ENCODE measurements around the gene LHPP. TPM values are rescaled to one million over a fixed set of nuclear protein-coding genes. Genes with fewer than 3 reads are reported as not detected.

LHPP gene, protein sequence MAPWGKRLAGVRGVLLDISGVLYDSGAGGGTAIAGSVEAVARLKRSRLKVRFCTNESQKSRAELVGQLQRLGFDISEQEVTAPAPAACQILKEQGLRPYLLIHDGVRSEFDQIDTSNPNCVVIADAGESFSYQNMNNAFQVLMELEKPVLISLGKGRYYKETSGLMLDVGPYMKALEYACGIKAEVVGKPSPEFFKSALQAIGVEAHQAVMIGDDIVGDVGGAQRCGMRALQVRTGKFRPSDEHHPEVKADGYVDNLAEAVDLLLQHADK
- 10 to 100 TPM in 4 of 5 donors, 1 to 10 TPM in 1; 8.5 to 48.7 (median 17.5) TPM for total RNA-seq
- 10 to 100 TPM; 14.6 to 24.0 (median 16.6) TPM for polyA plus RNA-seq
- long read RNA-seq, donor 1, transcript LHPP-202 (7 exons, 1,622 nt): major isoform, 6 of 13 reads
- long read RNA-seq, donor 1, partial matches to known transcripts: 7 of 13 reads
- long read RNA-seq, donor 1, other reads (novel, unspliced or antisense): 0 of 13 reads
- long read RNA-seq, donor 2, transcript LHPP-202 (7 exons, 1,622 nt): major isoform, 15 of 23 reads
- long read RNA-seq, donor 2, partial matches to known transcripts: 6 of 23 reads
- long read RNA-seq, donor 2, other reads (novel, unspliced or antisense): 0 of 23 reads
- long read RNA-seq, donor 3, partial matches to known transcripts: 0 of 4 reads
- long read RNA-seq, donor 3, other reads (novel, unspliced or antisense): 0 of 4 reads
- long read RNA-seq, donor 4: 0 reads
- long read RNA-seq, donor 5, partial matches to known transcripts: 0 of 3 reads
- long read RNA-seq, donor 5, other reads (novel, unspliced or antisense): 0 of 3 reads
- long read RNA-seq, donor 6, transcript LHPP-202 (7 exons, 1,622 nt): major isoform, 14 of 29 reads
- long read RNA-seq, donor 6, partial matches to known transcripts: 13 of 29 reads
- long read RNA-seq, donor 6, other reads (novel, unspliced or antisense): 0 of 29 reads
- long read RNA-seq, donor 7, transcript LHPP-202 (7 exons, 1,622 nt): major isoform, 10 of 12 reads
- long read RNA-seq, donor 7, partial matches to known transcripts: 0 of 12 reads
- long read RNA-seq, donor 7, other reads (novel, unspliced or antisense): 0 of 12 reads
- long read RNA-seq, donor 8, partial matches to known transcripts: 7 of 13 reads
- long read RNA-seq, donor 8, other reads (novel, unspliced or antisense): 0 of 13 reads
- long read RNA-seq, donor 9, partial matches to known transcripts: 0 of 1 reads
- long read RNA-seq, donor 9, other reads (novel, unspliced or antisense): 0 of 1 reads
- long read RNA-seq, donor 10, transcript LHPP-202 (7 exons, 1,622 nt): major isoform, 7 of 7 reads
- long read RNA-seq, donor 10, partial matches to known transcripts: 0 of 7 reads
- long read RNA-seq, donor 10, other reads (novel, unspliced or antisense): 0 of 7 reads

DNA sequence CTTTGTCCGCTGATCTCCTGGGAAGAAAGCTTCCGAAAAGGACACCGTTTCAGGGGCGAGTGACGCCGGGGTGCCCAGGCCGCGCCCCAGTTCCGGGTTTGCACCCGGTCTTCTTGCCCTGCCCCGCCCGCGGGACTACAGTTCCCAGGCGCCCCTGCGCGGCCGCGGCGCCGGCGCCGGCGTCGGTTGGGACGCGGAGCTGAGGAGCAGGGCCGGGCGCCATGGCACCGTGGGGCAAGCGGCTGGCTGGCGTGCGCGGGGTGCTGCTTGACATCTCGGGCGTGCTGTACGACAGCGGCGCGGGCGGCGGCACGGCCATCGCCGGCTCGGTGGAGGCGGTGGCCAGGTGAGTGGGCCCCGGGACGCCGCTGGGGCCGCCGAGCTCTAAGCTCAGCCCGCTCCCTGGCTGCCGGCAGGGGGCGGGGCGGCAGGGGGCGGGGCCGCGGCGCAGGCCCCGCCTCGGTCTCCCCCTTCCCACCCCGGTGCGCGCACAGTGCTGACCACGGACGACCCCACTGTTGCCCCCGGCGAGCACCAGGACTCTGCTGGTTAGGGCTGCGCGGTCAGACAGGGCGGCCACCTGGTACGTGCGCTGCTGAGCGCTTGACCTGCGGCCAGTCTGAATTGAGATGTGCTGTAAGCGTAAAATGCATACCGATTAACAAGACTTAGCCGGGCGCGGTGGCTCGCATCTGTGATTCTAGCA, at the start of gene LHPP:
TSS of gene LHPP (plus strand) at position 182 of the 706 bp plus-strand sequence. CDS start at position 222, 40 bp downstream.
- Histone ChIP-seq H3K9me3 (no peaks in the 10 kb centered on the region), H3K27me3 (peaks cover 0 to 2% (median 0%) of the 10 kb centered on the region in 3 donors), H3K36me3 (no peaks in the 10 kb centered on the region), H3K4me3 (peak within 1 kb of the TSS; percentile 71 to 91 (median 80)), H3K27ac (peak within 1 kb of the TSS; percentile 83 to 94 (median 93)), H3K4me1 (peaks cover 0 to 27% (median 22%) of the 10 kb centered on the region in 4 donors)
- WGBS, 5 donors: 1 to 3% (median 1%) methylated on average over 26 to 81 of the region's 81 CpGs
- TF ChIP-seq POLR2AphosphoS5 (IDR thresholded peaks at IDR 0.05) (peak in 1 of 3 donors; percentile 69), POLR2A (IDR thresholded peaks at IDR 0.05) (no peak), EP300 (IDR thresholded peaks at IDR 0.05) (no peak)
- TF ChIP-seq, protein P1, sequence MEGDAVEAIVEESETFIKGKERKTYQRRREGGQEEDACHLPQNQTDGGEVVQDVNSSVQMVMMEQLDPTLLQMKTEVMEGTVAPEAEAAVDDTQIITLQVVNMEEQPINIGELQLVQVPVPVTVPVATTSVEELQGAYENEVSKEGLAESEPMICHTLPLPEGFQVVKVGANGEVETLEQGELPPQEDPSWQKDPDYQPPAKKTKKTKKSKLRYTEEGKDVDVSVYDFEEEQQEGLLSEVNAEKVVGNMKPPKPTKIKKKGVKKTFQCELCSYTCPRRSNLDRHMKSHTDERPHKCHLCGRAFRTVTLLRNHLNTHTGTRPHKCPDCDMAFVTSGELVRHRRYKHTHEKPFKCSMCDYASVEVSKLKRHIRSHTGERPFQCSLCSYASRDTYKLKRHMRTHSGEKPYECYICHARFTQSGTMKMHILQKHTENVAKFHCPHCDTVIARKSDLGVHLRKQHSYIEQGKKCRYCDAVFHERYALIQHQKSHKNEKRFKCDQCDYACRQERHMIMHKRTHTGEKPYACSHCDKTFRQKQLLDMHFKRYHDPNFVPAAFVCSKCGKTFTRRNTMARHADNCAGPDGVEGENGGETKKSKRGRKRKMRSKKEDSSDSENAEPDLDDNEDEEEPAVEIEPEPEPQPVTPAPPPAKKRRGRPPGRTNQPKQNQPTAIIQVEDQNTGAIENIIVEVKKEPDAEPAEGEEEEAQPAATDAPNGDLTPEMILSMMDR (IDR thresholded peaks at IDR 0.05): peak in 3 of 7 experiments; percentile 52 to 88 (median 58)
- intact Hi-C loops (cut with DNase I; ENCODE audit: low total_unique reads): no loop called here
- peak; percentile 88 to 96 for DNase-seq

DNA sequence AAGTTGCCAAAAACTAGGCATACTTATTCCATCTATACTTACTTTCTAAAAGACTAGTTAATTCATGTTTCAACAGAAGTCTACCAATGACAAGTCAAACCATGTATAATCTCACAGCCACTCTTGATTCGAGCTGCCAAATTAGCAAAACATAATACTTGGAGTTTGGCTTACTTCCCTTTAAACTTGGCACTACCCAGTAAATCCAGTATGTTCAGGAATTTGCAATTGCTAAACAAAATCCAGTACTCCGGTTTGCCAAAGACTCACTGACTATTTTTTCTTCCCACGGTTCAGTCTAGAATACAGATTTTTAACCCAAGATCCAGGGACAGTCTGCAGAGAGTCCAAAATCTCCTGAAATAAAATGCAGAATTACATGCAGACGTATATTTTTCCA, 47.5 kb upstream of the LHPP start:
- WGBS, 5 donors: 21 to 25% (median 23%) methylated on average over 4 of the region's 4 CpGs
- intact Hi-C loops (cut with DNase I; ENCODE audit: low total_unique reads): no loop called here
- TF ChIP-seq, protein P1 (IDR thresholded peaks at IDR 0.05): no peak
- TF ChIP-seq POLR2A (IDR thresholded peaks at IDR 0.05) (no peak), POLR2AphosphoS5 (IDR thresholded peaks at IDR 0.05) (no peak), EP300 (IDR thresholded peaks at IDR 0.05) (no peak)
- Histone ChIP-seq H3K4me1 (peaks cover 24 to 63% (median 44%) of the 10 kb centered on the region in 4 donors), H3K27me3 (no peaks in the 10 kb centered on the region), H3K27ac (peak overlapping the region in 1 of 5 donors; percentile 46), H3K4me3 (no peak overlapping the region), H3K36me3 (peaks cover 0 to 37% (median 24%) of the 10 kb centered on the region in 4 donors), H3K9me3 (no peaks in the 10 kb centered on the region)
- DNase-seq: peak in 1 of 2 donors; percentile 28

DNA sequence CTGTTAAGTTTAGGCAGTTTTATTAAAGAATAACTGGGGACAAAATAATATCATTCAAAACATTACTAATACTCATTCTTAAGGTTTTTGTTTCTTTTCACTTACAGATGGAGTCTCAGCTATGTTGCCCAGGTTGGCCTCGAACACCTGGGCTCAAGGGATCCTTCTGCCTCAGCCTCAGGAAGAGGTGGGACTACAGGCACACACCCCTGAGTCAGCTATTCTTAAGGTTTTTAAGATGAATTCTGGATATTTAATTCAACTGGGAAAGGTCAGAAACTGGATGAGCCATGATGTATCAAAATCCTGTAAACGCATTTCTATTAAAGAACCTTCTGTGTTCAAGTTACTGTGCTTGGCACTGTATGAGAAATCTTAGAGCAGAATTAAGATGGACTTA, 46.4 kb upstream of the LHPP start:
- TF ChIP-seq EP300 (IDR thresholded peaks at IDR 0.05) (no peak), POLR2AphosphoS5 (IDR thresholded peaks at IDR 0.05) (no peak), POLR2A (IDR thresholded peaks at IDR 0.05) (no peak)
- TF ChIP-seq, protein P1 (IDR thresholded peaks at IDR 0.05): no peak
- Histone ChIP-seq H3K9me3 (no peaks in the 10 kb centered on the region), H3K4me3 (no peak overlapping the region), H3K36me3 (peaks cover 0 to 27% (median 20%) of the 10 kb centered on the region in 4 donors), H3K4me1 (peaks cover 24 to 68% (median 49%) of the 10 kb centered on the region in 4 donors), H3K27ac (peak overlapping the region in 3 of 5 donors; percentile 36 to 95 (median 53)), H3K27me3 (no peaks in the 10 kb centered on the region)
- 70 to 86% (median 76%) methylated on average over 2 of the region's 2 CpGs for WGBS, 5 donors
- intact Hi-C loops (cut with DNase I; ENCODE audit: low total_unique reads): no loop called here
- no peak for DNase-seq
